Measurements from ENCODE around the gene HTT. TPM values are rescaled to one million over a fixed set of nuclear protein-coding genes. Genes with fewer than 3 reads are reported as not detected.
A peak's percentile ranks its signal among the peaks of the same experiment; 100 is the strongest.
"Not testable (repeated sequence)": the region's sequence is repeated elsewhere in the genome, so short reads cannot be mapped to it uniquely, and the experiment has no call there.

HTT gene
- total RNA-seq, 1 donor from 2014 or later = 56.2 TPM

DNA sequence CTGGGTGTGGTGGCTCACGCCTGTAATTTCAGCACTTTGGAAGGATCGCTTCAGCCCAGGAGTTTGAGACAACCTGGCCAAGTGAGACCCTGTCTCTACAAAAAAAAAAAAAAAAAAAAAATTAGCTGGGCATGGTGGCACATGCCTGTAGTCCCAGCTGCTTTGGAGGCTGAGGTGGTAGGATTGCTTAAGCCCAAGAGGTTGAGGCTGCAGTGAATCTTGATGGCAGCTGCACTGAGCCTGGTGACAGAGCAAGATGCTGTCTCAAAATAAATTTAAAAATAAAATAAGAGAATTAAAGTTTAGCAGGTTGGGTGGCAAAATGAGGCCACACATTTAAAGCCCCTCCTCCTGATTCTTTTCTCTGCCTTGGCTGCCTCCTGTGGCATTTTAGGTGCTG lies 47.1 kb downstream of the HTT start:
- no peak for DNase-seq

DNA sequence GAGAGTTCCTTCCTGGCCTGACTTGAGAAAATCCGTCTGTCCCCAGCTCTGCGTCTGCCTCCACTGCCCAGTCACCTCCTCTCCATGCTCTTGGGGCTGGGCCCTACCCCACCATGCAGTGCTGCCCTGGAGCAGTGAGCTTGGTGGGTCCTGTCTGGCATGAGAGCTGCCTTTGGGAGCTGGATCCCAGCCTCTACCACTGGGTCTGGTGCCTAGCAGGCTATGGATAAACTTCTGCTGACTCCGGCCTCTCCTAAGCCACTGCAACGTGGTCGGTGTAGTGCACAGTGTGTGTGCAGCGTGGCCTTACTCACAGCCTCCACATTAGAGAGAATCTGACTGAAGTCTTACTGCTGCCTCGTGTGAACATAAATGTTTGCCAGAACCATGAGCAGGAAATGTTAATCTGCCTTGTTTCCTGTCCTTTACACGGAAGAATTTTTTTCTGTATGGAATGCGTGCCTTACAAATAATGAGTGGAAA lies 47.6 kb downstream of the HTT start:
- DNase-seq = peak; percentile 51

DNA sequence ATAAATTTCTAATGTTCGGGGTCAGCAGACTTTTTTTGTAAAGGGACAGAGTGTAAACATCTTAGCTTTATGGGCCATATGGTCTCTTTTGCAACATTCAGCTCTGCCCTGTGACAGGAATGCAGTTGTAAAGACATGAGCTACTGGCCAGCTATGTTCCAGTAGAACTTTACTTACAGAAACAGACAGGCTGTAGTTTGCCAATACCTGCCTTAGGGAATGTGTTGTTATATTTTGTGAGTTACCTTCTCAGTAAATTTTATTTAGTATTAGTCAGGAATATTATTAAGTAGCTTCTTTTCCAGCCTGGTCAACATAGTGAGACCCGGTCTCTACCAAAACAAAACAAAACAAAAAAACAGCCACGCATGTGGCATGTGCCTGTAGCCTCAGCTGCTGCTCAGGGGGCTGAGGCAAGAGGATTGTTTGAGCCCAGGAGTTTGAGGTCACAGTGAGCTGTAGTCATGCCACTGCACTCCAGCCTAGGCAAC lies 48.7 kb downstream of the HTT start:
- no peak for DNase-seq

DNA sequence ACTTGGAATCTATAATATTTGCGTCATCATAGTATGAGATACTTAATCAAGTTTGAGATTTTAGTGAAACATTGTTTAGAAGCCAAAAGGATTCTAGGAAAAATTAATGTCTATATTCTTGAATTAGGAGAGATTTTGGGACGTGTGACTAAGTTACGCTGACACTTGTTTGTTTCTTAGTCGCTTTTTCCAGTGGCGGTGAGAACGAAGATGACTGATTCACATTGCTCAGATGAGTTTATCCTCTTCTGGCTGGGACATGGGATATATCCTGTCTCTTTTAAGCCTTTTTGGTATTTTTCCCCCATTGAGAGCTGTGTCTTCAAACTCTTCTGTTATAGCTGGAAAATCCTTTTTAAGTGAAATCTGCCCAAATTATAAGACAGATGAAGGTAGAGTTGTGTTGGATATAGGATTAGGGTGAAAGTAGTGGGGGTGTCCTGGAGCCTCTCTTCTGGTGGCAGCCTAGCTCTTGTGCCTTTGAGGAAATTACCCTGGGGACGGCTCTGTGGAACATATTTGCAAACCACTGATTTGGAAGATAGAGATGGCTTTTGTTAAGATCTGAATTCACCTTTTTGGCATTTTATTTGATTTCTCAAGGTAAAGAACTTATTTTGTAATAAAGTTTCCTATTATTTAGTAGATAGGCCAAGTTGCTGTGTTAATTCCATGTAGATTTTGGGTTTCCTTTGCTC lies 49.7 kb downstream of the HTT start:
- no peak for DNase-seq

DNA sequence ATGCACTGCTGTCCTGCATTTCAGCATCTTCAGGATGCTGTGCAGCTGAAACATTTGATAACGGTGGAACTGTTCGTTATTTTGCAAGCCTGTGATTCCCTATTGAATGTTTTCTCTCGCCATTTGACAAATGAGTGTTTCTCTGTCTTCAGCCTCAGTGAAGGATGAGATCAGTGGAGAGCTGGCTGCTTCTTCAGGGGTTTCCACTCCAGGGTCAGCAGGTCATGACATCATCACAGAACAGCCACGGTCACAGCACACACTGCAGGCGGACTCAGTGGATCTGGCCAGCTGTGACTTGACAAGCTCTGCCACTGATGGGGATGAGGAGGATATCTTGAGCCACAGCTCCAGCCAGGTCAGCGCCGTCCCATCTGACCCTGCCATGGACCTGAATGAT lies 52.6 kb downstream of the HTT start:
- no peak for DNase-seq

DNA sequence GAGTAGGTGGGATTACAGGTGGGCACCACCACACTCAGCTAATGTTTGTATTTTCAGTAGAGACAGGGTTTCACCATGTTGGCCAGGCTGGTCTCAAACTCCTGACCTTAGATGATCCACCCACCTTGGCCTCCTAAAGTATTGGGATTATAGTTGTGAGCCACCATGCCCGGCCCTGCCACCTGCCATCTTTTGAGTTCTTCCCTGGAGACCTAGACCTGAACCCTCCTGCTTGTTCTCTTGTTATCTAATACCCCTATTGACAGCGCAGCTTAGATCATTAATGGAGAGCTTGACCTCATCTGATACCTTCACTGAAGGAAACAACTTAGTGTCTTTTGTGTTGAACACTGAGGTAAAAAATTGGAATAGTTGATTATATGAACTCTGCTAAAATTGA lies 53.6 kb downstream of the HTT start:
- DNase-seq = no peak

DNA sequence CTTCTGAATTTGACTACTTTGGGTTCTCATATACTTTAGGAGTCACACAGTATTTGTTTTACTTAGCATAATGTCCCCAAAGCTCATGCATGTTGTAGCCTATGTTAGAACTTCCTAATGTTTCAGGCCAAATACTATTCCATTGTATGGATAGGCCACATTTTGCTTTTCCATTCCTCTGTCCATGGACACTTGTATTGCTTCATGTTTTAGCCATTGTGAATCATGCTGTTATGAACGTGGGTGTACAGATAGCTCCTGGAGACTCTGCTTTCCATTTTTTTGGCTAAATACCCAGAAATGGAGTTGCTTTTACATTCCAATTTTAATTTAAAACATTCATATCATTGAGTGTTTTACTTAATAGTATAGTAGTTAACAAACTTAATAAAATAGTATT lies 54.5 kb downstream of the HTT start:
- no peak for DNase-seq

DNA sequence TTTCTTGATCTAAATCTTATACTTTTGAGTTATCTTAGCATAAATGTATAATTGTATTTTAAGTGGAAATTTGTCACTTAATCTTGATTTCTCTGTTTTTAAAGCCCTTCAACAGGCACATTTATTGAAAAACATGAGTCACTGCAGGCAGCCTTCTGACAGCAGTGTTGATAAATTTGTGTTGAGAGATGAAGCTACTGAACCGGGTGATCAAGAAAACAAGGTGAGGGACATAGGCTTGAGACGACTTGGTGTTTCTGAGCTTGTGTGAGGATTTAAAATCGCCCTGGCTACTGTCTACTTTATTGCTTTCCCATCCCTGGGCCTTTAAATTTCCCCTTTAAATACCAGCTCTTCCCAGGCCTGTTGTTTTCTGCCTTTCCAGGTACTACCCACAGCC lies 55.7 kb downstream of the HTT start:
- DNase-seq = no peak

DNA sequence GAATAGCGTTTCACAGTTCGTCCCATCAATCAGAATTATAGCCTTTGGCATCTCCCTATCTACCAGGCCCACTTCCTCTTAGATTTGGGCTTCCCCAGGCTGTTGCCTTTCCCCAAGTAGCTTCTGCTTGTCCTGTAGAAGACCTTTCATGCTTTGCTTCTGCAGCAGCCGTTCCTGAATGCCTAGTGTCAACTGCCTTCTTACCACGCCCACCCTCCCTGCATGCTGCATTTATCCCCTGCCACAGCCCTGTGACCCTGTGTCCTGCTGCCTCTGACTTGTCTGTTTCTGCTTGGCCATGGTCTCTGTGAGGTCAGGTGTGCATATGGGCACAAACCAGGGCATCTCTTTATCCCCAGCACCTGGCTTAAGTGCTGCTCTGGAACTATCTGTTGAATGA lies 56.3 kb downstream of the HTT start:
- no peak for DNase-seq

DNA sequence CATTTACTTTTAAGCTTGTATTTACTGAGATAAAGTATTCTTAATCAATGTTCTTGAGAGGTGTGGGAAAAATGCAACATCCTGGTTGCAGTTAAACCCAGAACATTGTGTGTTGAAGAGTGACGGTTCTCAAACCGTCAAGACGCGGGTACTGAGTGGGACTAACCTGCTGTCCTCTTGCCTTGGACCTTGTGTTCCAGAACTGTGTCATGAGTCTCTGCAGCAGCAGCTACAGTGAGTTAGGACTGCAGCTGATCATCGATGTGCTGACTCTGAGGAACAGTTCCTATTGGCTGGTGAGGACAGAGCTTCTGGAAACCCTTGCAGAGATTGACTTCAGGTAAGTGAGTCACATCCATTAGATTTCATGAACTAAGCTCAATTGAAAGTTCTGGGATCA lies 59.7 kb downstream of the HTT start:
- DNase-seq = no peak

DNA sequence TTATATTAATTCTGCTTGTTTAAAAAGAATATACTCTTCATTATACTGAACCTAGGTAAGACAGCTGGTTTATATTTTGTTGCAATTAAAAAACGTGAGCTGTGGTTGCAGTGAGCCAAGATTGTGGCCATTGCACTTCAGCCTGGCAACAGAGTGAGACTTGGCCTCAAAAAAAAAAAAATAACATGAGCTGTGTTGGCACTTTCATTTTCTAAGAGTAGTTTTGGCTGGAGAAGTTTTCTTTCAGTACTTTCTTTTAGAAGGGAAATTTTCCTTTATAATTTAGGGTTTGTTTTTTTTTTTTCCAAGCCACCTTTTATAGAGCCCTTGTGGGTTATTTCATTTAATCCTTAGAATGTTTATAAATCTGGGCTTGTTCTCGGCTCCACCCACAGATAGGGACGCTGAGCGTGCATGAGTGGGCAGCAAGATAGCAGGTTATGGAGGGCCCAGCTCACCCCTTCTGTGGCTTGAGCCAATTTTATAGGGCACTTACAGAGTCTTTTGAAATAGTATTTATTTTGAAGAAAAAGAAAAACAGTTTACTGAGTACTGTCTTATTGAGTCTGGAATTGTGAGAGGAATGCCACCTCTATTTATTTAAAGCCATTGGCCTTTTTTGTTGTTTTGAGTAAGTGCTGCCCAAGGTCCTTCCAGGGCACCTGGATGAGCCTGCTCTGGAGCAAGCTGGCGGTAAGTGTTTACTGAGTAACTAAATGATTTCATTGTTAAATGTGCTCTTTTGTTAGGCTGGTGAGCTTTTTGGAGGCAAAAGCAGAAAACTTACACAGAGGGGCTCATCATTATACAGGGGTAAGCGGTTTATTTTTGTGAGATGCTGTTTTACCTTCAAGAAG lies 60.9 kb downstream of the HTT start:
- no peak for DNase-seq

DNA sequence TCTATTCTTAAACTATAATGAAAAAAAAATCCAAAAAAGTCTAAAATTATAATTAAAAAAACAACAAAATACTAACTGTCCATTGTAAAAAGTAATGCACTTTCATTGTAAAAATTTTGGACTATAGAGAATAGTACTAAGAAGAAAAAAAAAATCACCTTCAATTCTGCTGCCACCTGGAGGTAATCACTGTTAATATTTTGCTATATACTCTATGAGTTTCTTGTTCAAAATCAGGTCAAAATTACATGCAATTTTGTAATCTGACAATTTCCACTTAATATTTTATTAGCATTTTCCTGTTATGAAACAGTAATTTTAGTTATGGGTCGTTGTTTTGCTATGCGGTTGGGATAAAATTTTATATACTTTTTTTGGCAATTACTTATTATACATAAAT lies 62.0 kb downstream of the HTT start:
- no peak for DNase-seq

DNA sequence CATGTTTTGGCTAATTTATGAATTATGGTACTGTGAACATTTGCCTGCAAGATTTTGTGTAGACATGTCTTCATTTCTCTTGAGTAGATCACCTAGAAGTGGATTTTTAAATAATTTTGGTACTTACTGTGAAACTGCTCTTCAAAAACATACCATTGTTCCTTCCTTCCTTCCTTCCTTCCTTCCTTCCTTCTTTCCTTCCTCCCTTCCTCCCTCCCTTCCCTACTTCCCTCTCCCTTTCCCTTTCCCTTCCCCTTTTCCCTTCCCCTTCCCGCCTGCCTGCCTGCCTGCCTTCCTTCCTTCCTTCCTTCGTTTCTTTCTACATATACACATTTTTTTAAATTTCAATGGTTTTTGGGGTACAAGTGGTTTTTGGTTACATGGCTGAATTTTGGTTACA lies 63.4 kb downstream of the HTT start:
- DNase-seq = no peak

DNA sequence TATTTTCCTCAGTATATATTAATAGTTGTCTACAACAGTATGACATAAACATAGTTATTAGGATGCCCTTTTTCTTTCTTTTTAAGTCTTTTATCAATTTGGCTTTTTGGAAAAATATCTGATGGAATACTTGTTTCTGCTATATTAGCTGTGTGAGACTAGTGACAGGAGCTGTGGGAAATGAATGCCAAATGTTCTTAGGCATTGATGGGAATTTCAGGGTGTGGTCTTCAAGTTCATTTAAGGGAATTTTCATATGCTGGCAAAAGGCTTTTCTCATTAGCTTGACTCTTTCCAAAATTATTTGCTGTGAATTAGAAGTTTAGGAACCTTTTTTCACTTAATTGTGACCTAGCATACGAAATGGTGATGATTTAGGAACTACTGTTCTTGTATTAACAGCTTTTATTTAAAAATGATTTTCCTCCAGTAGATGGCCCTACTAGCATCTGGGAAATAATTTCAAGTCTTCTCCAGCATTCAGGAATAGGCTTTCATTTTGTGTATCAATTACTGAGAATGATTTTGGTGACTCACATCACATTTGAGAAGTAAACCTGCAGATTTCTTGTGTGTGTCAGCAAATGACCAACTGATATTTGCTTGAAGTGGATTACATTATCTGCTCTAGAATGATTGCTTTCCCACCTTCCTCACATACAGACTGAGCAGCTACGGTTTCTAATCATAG lies 70.9 kb downstream of the HTT start:
- DNase-seq = no peak

DNA sequence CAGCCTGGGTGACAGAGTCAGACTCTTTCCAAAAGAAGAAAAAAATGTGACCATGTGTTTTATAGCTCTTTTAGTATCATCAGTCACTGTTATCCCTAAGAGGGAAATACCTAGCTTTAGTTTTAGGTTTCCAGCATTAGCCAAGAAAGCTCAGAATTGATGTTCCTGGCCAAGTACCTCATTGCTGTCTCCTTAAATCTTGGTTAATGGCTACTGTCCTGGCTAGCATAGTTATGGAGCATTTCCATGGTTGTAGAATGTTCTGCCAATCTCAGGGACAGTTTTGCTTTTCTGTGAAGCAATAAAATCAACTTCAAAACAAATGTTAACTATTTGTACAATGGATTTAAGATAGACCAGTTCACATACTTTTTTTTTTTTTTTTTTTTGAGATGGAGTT lies 74.4 kb downstream of the HTT start:
- no peak for DNase-seq

DNA sequence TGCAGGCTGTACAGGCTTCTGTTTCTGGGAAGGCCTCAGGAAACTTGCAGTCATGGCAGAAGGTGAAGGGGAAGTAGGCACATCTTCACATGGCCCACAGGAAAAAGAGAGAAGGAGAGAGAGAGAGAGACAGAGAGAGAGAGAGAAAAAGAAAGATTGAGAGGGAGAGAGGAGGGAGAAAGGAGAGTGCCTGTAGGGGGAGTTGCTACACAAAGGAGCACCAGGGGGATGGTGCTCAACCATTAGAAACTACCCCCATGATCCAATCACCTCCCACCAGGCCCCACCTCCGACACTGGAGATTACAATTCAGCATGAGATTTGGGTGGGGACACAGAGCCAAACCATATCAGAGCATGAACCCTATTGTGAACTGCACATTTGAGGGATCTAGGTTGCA lies 76.8 kb downstream of the HTT start:
- not testable (repeated sequence) for DNase-seq

DNA sequence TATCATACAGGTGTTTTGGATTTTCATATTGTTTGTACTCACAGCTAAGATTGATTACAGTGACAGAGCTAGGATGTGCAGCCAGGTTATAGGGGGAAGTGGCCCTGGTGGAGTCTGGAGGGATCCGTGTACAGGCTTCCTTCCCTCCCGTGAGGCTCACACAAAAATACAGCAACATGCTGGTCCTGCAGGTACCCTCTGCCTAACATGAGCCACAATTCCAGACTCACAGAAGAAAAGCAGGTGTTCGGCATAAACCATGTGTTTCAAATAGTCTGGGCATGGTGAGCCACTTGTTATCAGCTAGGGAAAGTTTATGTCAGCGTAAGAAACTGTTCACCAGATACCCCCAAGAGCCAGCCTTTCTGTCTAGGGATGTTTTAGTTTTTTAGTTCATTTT lies 82.9 kb downstream of the HTT start:
- DNase-seq = no peak

DNA sequence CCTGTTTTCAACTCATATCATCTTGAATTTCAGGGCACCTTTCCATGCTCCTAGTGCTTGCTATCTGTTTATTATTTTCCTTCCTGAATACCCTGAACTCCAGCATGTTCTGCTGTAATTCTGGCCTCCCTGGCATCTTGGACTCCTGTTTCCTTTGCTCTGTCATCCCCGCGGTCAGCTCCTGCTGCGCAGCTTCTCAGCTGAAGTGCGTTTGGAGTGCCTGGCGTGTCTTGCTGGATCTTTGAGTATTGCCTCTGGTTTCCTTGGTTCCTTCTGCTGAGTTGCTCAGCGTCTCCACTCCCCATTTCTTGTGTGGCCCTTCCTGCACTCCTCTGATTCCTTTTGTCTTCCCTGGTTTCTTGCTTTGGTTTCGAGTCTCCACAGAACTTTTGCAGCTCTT lies 84.4 kb downstream of the HTT start:
- DNase-seq = no peak

DNA sequence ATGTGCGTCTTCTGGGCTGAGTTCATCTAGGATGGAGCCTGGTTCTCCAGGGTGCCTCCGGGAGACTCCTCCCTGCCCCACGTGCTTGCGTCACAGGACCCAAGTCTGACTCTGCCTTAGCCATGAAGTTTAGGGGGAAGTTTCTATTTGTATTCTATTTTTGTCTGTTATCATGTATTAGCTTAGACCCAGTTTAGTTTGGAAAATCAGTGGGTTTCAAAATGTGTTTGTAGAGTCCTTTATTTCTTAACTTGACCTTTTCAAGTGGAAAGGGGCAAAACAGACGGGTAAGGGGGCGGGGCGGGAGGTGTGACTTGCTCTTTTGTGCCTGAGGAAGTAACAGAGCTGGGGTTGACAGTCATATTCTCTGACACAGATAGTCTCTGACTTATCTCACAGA lies 86.0 kb downstream of the HTT start:
- DNase-seq = no peak

DNA sequence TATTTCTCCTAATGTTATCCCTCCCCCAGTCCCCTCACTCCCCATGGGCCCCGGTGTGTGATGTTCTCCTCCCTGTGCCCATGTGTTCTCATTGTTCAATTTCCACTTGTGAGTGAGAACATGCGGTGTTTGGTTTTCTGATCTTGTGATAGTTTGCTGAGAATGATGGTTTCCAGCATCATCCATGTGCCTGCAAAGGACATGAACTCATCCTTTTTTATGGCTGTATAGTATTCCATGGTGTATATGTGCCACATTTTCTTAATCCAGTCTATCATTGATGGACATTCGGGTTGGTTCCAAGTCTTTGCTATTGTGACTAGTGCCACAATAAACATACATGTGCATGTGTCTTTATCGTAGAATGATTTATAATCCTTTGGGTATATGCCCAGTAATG lies 86.6 kb downstream of the HTT start:
- not testable (repeated sequence) for DNase-seq

DNA sequence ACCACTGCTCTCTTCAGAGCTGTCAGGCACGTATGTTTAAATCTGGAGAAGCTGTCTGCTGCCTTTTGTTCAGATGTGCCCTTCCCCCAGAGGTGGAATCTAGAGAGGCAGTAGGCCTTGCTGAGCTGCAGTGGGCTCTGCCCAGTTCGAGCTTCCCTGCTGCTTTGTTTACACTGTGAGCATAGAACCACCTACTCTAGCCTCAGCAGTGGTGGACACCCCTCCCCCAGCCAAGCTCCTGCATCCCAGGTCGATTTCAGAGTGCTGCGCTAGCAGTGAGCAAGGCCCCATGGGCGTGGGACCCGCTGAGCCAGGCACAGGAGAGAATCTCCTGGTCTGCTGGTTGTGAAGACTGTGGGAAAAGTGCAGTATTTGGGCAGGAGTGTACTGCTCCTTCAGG lies 92.0 kb downstream of the HTT start:
- DNase-seq = not testable (repeated sequence)

DNA sequence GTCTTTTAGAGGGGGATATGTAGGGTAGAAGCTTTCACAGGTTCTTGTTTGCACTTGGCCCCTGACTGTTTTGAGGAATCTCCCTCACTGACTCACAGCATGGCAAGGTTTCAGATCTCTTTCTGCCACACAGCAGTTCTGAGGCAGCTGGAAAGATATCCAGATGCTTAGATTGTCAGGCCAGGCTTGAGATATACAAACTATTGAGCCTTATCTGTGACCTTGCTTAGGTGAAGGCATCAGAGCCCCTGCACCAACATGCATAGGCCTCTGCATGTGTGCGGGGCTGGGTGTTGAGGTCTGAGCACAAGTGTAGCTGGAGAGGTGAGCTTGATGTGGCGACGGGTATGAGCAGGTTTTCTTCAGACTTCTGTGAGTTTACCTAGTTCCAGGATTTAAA lies 93.5 kb downstream of the HTT start:
- DNase-seq = no peak

Measured in skin of body (tissue), 2 donors.